OCI-LY7 (cell line): ENCODE results near the gene ZNF774. TPM values are rescaled to one million over a fixed set of nuclear protein-coding genes. Genes with fewer than 3 reads are reported as not detected.

Source experiments
- BruUV-seq: library from RNA; stranded (reverse); fragments of 400-500 nt; replicated peaks from 2 replicates; lab custom pipeline; 2021; lab: Mats Ljungman, UMichigan
- CTCF ChIA-PET: fragments of 300-600 bp; sonication (Branson Sonifier 250); formaldehyde crosslinking; loops from one replicate; lab custom pipeline; 2022; ENCODE audit warnings: antibody characterized with exemption; ENCODE audit not compliant: unreplicated experiment; lab: Charles Lee
- POLR2A ChIA-PET: fragments of 300-600 bp; sonication (Branson Sonifier 250); formaldehyde crosslinking; loops from one replicate; lab custom pipeline; 2022; ENCODE audit warnings: antibody characterized with exemption; lab: Charles Lee
- DNase-seq: peaks from one replicate; pipeline ENCODE4 v3.0.0-alpha.2; 2015; ENCODE audit warnings: low spot score
- H2AFZ ChIP-seq: fragments of 200-600 bp; sonication (generic), shearing (Covaris generic); 2 replicates; pipeline ENCODE4 v1.6.1; 2014; ENCODE audit warnings: mild to moderate bottlenecking, antibody characterized with exemption, low read length, moderate library complexity
- H3K27ac ChIP-seq: fragments of 200-600 bp; sonication (generic); 2 replicates; pipeline ENCODE4 v1.5.1; 2014; ENCODE audit warnings: mixed run types, low read depth, mild to moderate bottlenecking, moderate library complexity, low read length, inconsistent platforms; ENCODE audit not compliant: poor library complexity, severe bottlenecking
- H3K36me3 ChIP-seq: fragments of 200-600 bp; sonication (generic); 2 replicates; pipeline ENCODE4 v1.6.1; 2014; ENCODE audit warnings: mild to moderate bottlenecking, antibody characterized with exemption, low read length, moderate library complexity, mixed read lengths; ENCODE audit not compliant: insufficient read depth
- H3K4me1 ChIP-seq: fragments of 200-600 bp; sonication (generic); 2 replicates; pipeline ENCODE4 v1.5.1; 2014; ENCODE audit warnings: mild to moderate bottlenecking, low read length; ENCODE audit not compliant: insufficient read depth, poor library complexity, severe bottlenecking
- H3K4me2 ChIP-seq: fragments of 200-600 bp; sonication (generic); 2 replicates; pipeline ENCODE4 v1.6.1; 2014; ENCODE audit warnings: mild to moderate bottlenecking, low read length
- H3K4me3 ChIP-seq: fragments of 200-600 bp; sonication (generic); 2 replicates; pipeline ENCODE4 v1.5.1; 2014; ENCODE audit warnings: mild to moderate bottlenecking, low read depth, low read length; ENCODE audit not compliant: poor library complexity, severe bottlenecking
- H3K79me2 ChIP-seq: fragments of 200-600 bp; sonication (generic); 2 replicates; pipeline ENCODE4 v1.6.1; 2016; ENCODE audit warnings: low read depth, mild to moderate bottlenecking, low read length, moderate library complexity, mixed read lengths; ENCODE audit not compliant: insufficient read depth
- H3K9me2 ChIP-seq: fragments of 200-600 bp; sonication (generic); 2 replicates; pipeline ENCODE4 v1.6.1; 2016; ENCODE audit warnings: mild to moderate bottlenecking, low read length, mixed read lengths; ENCODE audit not compliant: insufficient read depth
- H3K9me3 ChIP-seq: fragments of 200-600 bp; sonication (generic); 2 replicates; pipeline ENCODE4 v1.6.1; 2014; ENCODE audit warnings: mild to moderate bottlenecking, mixed run types, low read length, mixed read lengths
- H4K20me1 ChIP-seq: fragments of 200-600 bp; sonication (generic); 2 replicates; pipeline ENCODE4 v1.6.1; 2014; ENCODE audit warnings: mild to moderate bottlenecking, antibody characterized with exemption, low read length, moderate library complexity, mixed read lengths; ENCODE audit not compliant: insufficient read depth
- CTCF ChIP-seq: fragments of 200-600 bp; sonication (generic); conservative IDR thresholded peaks from 2 replicates; pipeline ENCODE4 v1.5.1; 2014; ENCODE audit warnings: mild to moderate bottlenecking, antibody characterized with exemption, low read length, moderate library complexity, mixed read lengths
- EZH2phosphoT487 ChIP-seq: fragments of 200-600 bp; sonication (generic); IDR thresholded peaks from 2 replicates; pipeline ENCODE4 v1.6.1; 2018; ENCODE audit warnings: low read depth, borderline replicate concordance, mild to moderate bottlenecking, mixed run types, antibody characterized with exemption, low read length, moderate library complexity, mixed read lengths
- intact Hi-C: fragments of 100-400 bp; cut with micrococcal nuclease; formaldehyde crosslinking; loops from one replicate; pipeline ENCODE4 v1.10.0; 2022; ENCODE audit not compliant: unreplicated experiment
- total RNA-seq, 2 experiments: library from RNA; depleted of rRNA in 1 of 2; stranded (reverse); fragments of >200 nt in 1 of 2; shearing (Covaris generic) in 1 of 2; gene quantifications; 2 replicates each; pipeline ENCODE4 v1.2.3, GENCODE V29; 2014 to 2022

Gene ZNF774
- total RNA-seq, 2 experiments from 2014 or later = 1.2 to 1.6 TPM

- DNase-seq = no peak
- BruUV-seq = no TSS peak
- CTCF ChIA-PET = interaction anchor here (0.5 kb wide), 1 partner anchor 31 kb away, joined by 4 read pairs; no protein-coding TSS in a partner anchor
- Histone ChIP-seq H3K4me3 (no peak overlapping the region), H4K20me1 (no peaks in the 10 kb centered on the region), H3K36me3 (no peaks in the 10 kb centered on the region), H3K4me2 (no peak overlapping the region), H3K9me3 (no peaks in the 10 kb centered on the region), H2AFZ (no peak overlapping the region), H3K79me2 (no peaks in the 10 kb centered on the region), H3K9me2 (no peaks in the 10 kb centered on the region), H3K27ac (no peak overlapping the region), H3K4me1 (peaks cover 3% of the 10 kb centered on the region)
- TF ChIP-seq CTCF = no peak
- POLR2A ChIA-PET = interaction anchor here (0.7 to 1.2 kb wide), 4 partner anchors 8 to 497 kb away, joined by 3 to 8 read pairs (median 4); no protein-coding TSS in a partner anchor
- intact Hi-C loops = no loop called here
Measured at GRCh38 chr15:90315278-90315982, 36.7 kb upstream of the ZNF774 start.

GRCh38 chr15:90316139-90316538 is 35.9 kb upstream of the ZNF774 start:
- H4K20me1 ChIP-seq = no peaks in the 10 kb centered on the region
- peaks cover 3% of the 10 kb centered on the region for H3K4me1 ChIP-seq
- no peaks in the 10 kb centered on the region for H3K79me2 ChIP-seq
- TF ChIP-seq EZH2phosphoT487 (no peak), CTCF (no peak)
- CTCF ChIA-PET = no interaction called here
- no peak overlapping the region for H3K27ac ChIP-seq
- H3K9me3 ChIP-seq = no peaks in the 10 kb centered on the region
- no peaks in the 10 kb centered on the region for H3K36me3 ChIP-seq
- DNase-seq = no peak
- no peak overlapping the region for H2AFZ ChIP-seq
- H3K4me3 ChIP-seq = no peak overlapping the region
- H3K4me2 ChIP-seq = no peak overlapping the region
- POLR2A ChIA-PET = interaction anchor here (1.2 kb wide), 1 partner anchor 9 kb away, joined by 3 read pairs; no protein-coding TSS in a partner anchor
- H3K9me2 ChIP-seq = no peaks in the 10 kb centered on the region
- no TSS peak for BruUV-seq
- intact Hi-C loops = no loop called here

GRCh38 chr15:90318591-90318990 is 33.5 kb upstream of the ZNF774 start:
- no peaks in the 10 kb centered on the region for H3K9me3 ChIP-seq
- no peak overlapping the region for H3K27ac ChIP-seq
- no peak overlapping the region for H2AFZ ChIP-seq
- no peak for DNase-seq
- no TSS peak for BruUV-seq
- no peaks in the 10 kb centered on the region for H3K9me2 ChIP-seq
- no peaks in the 10 kb centered on the region for H3K79me2 ChIP-seq
- H4K20me1 ChIP-seq = no peaks in the 10 kb centered on the region
- ChIA-PET CTCF (no interaction called here), POLR2A (no interaction called here)
- no peak overlapping the region for H3K4me3 ChIP-seq
- no peak overlapping the region for H3K4me2 ChIP-seq
- intact Hi-C loops = no loop called here
- H3K36me3 ChIP-seq = no peaks in the 10 kb centered on the region
- TF ChIP-seq EZH2phosphoT487 (no peak), CTCF (no peak)
- H3K4me1 ChIP-seq = peaks cover 3% of the 10 kb centered on the region
